Measurements from ENCODE around the gene HRC. TPM values are rescaled to one million over a fixed set of nuclear protein-coding genes. Genes with fewer than 3 reads are reported as not detected.

The HRC gene
- 0.05 TPM in 1 of 5 replicates, not detected in the others for total RNA-seq (2022; extraction: Qiagen RNA extraction)

DNA sequence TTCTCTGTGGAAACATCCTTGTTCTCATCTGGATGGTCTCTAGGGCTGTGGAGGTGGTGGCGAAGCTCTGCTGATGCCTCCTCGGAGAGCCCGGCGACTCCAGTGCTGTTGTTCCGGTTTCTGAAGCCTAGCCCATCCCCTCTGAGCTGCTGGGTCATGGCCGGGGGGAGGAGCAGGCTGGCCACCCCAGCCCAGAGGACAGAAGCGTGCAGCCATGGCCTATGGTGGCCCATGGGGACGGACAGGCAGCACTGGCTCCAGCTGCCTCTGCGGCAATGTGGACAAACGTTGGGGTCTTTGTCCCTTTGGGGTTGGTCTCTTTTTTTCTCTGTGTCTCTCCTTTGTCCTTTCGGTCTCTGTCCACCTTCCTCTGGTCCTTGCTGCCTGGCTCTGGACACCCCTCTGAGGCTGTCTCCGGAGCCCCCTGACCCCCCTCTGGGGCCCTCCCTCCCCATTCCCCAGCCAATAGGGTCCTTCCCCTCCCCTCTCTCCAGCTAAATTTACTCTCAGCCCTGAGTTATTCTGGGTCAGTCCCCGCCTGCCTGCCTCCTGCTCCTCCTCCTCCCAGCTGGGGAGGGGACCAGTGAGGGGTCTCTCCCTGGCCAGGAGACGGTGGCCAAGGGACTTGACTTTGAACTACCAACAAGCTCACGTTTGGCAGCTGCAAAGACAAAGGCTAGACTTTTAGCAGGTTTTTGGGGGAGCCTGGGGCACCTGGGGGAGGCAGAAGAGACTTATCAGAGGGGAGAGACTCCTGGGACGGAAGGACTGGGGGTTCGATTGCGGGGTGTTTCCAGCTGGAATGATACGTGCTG lies at the start of gene HRC:
Gene HRC (minus strand): TSS at position 392 of the 815 bp plus-strand sequence. CDS start 159 bp downstream, at position 233.

DNA sequence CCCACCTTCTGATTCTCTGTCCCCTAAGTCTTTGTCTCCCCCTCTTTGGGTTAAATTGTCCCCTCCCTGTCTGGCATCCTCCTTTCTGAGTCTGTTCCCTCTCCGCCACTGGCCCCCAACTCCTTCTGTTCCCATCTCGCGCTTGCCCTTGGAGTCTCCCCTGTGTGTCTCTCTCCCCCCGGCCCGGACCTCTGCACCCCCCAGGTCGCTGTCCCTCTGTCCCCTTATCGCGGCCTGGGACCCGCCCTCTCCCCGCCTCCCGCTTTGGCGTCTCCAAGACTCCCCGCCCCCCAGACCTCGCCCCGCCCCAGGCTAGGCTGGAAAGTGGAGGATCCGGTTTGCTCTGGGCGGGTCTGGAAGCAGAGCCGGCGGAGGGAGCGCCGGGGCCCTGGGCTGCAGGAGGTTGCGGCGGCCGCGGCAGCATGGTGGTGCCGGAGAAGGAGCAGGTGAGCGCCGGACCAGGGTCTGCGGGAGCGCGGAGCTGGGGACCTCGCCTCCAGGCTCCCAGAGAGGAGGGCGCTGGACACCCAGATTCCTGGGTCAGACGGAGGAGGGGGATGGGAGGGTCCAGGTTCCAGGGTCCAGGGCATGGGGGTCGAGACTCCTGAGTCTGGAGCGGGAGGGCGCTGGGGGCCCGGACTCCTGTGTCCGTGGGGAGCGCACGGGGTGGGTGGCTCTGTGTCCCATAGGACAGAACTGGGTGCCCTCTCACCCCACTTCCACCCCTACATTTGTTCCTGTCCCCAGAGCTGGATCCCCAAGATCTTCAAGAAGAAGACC lies 2.4 kb upstream of the HRC start, which contains the start of gene TRPM4:
Gene TRPM4 (plus strand): TSS at position 348 of the 780 bp plus-strand sequence. CDS start 75 bp downstream, at position 423.

GRCh38 chr19:49119411-49120324 lies 35.5 kb downstream of the HRC start, which contains the start of gene PPFIA3:
Gene PPFIA3, plus strand, starts transcription at chr19:49119544. Its CDS starts 8,330 bp downstream, at chr19:49127874.

DNA sequence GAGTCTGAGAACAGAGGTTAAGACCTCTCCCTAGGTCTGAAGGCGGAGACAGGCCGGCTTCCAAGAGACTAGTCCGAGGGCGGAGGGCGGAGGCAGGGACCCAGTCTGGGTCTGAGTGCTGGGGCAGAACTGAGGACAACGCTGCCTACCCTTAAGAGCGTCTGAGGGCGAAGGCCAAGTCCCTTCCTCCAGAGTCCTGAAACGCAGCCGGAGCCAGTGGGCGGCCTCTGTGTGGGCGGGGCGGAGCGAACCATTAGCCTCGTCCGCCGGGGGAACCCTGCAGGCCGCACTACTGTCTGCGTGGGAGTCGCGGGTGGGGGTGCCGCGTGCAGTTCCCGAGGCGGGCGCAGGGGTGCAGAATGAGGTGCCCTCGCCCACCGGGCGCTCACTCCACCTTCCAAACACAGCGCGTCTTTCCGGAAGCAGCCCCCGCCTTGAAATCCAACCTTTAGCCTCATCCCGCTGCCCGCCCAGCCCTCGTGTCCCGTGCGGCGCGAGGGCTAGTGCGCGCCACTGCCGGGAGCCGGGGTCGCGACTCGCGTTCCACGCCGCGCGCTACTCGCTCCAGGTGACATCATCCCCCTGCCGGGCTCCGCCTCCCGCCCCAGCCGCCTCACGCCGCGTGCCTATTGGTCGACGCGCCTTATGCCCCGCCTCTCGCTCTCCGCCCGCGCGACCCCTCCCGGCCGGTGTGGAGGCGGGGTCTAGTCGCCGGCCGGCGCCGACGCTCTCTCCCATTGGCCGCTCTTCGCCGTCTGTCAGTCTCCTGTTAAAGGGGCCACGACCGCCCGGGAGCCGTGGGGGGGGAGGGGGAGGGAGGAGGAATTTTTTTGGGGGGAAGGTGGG lies 36.4 kb downstream of the HRC start, which contains the start of gene C19orf73:
Gene C19orf73 (minus strand): TSS at position 579 of the 846 bp plus-strand sequence. CDS start 121 bp downstream, at position 458.

GRCh38 chr19:49113762-49114629 lies 41.2 kb downstream of the HRC start, which contains the start of gene LIN7B:
Gene LIN7B, plus strand, starts transcription at chr19:49114370. Its CDS starts 35 bp downstream, at chr19:49114405.

Other genes with a start within 250 kb of the HRC start
- gene DHDH, start 221.7 kb downstream of the HRC start, total RNA-seq (2022; extraction: Qiagen RNA extraction), result 0.87 to 1.6 TPM (median 1.3 TPM) in 5 replicates
- gene BAX, start 200.5 kb downstream of the HRC start, total RNA-seq (2022; extraction: Qiagen RNA extraction), result 283 to 383 TPM (median 335 TPM) in 5 replicates
- 16,772 to 23,411 TPM (median 18,179 TPM) in 5 replicates for gene FTL, start 190.1 kb downstream of the HRC start, total RNA-seq (2022; extraction: Qiagen RNA extraction)
- 17.8 to 21.9 TPM (median 19.9 TPM) in 5 replicates for gene GYS1, start 162.1 kb downstream of the HRC start, total RNA-seq (2022; extraction: Qiagen RNA extraction)
- 221 to 248 TPM (median 236 TPM) in 5 replicates for gene RUVBL2, start 161.5 kb downstream of the HRC start, total RNA-seq (2022; extraction: Qiagen RNA extraction)
- not detected in 5 replicates for gene LHB, start 138.3 kb downstream of the HRC start, total RNA-seq (2022; extraction: Qiagen RNA extraction)
- gene CGB3, start 131.1 kb downstream of the HRC start, total RNA-seq (2022; extraction: Qiagen RNA extraction), result not detected in 5 replicates
- gene CGB2, start 123.5 kb downstream of the HRC start, total RNA-seq (2022; extraction: Qiagen RNA extraction), result 0.09 to 0.21 TPM (median 0.21 TPM) in 3 of 5 replicates, not detected in the others
- gene CGB1, start 118.5 kb downstream of the HRC start, total RNA-seq (2022; extraction: Qiagen RNA extraction), result not detected in 5 replicates
- 0.52 to 1.0 TPM (median 0.68 TPM) in 5 replicates for gene CGB5, start 111.5 kb downstream of the HRC start, total RNA-seq (2022; extraction: Qiagen RNA extraction)
- gene CGB8, start 106.3 kb downstream of the HRC start, total RNA-seq (2022; extraction: Qiagen RNA extraction), result 1.6 to 3.0 TPM (median 2.6 TPM) in 5 replicates
- gene CGB7, start 97.6 kb downstream of the HRC start, total RNA-seq (2022; extraction: Qiagen RNA extraction), result 0.32 to 0.76 TPM (median 0.42 TPM) in 5 replicates
- gene NTF4, start 90.6 kb downstream of the HRC start, total RNA-seq (2022; extraction: Qiagen RNA extraction), result 0.29 to 0.78 TPM (median 0.66 TPM) in 5 replicates
- gene KCNA7, start 82.7 kb downstream of the HRC start, total RNA-seq (2022; extraction: Qiagen RNA extraction), result 0.01 to 0.02 TPM in 2 of 5 replicates, not detected in the others
- 311 to 342 TPM (median 330 TPM) in 5 replicates for gene SNRNP70, start 69.9 kb downstream of the HRC start, total RNA-seq (2022; extraction: Qiagen RNA extraction)
- 5.1 to 9.9 TPM (median 7.0 TPM) in 5 replicates for gene LIN7B, start 41.0 kb downstream of the HRC start, total RNA-seq (2022; extraction: Qiagen RNA extraction)
- 0.91 to 2.0 TPM (median 1.6 TPM) in 5 replicates for gene C19orf73, start 36.3 kb downstream of the HRC start, total RNA-seq (2022; extraction: Qiagen RNA extraction)
- 4.8 to 8.8 TPM (median 7.2 TPM) in 5 replicates for gene PPFIA3, start 35.9 kb downstream of the HRC start, total RNA-seq (2022; extraction: Qiagen RNA extraction)
- 7.3 to 10.2 TPM (median 9.0 TPM) in 5 replicates for gene TRPM4, start 2.4 kb upstream of the HRC start, total RNA-seq (2022; extraction: Qiagen RNA extraction)
- 0.74 to 1.3 TPM (median 1.1 TPM) in 5 replicates for gene SLC6A16, start 169.8 kb upstream of the HRC start, total RNA-seq (2022; extraction: Qiagen RNA extraction)
- not detected in 5 replicates for gene CD37, start 180.0 kb upstream of the HRC start, total RNA-seq (2022; extraction: Qiagen RNA extraction)
- 12.3 to 18.5 TPM (median 16.9 TPM) in 5 replicates for gene TEAD2, start 207.0 kb upstream of the HRC start, total RNA-seq (2022; extraction: Qiagen RNA extraction)
- gene DKKL1, start 208.5 kb upstream of the HRC start, total RNA-seq (2022; extraction: Qiagen RNA extraction), result 0.23 to 0.88 TPM (median 0.64 TPM) in 5 replicates
- gene KASH5, start 232.9 kb upstream of the HRC start, total RNA-seq (2022; extraction: Qiagen RNA extraction), result 0.10 TPM in 1 of 5 replicates, not detected in the others